Panc1 (cell line): ENCODE measurements around the gene SPARCL1. TPM values are rescaled to one million over a fixed set of nuclear protein-coding genes. Genes with fewer than 3 reads are reported as not detected.

ENCODE experiments used
- ATAC-seq: fragments of 200-7000 bp; cut with Tn5 transposase; 2 replicates; pipeline ENCODE4 v1.9.1; 2020; ENCODE audit warnings: mild to moderate bottlenecking, moderate library complexity
- BruUV-seq: library from RNA; stranded (reverse); fragments of 400-500 nt; replicated peaks from 2 replicates; lab custom pipeline; 2021; lab: Mats Ljungman, UMichigan
- CTCF ChIA-PET: fragments of 300-600 bp; sonication (Branson Sonifier 250); formaldehyde crosslinking; loops from one replicate; lab custom pipeline; 2022; ENCODE audit warnings: antibody characterized with exemption; lab: Charles Lee
- POLR2A ChIA-PET: fragments of 300-600 bp; sonication (Branson Sonifier 250); formaldehyde crosslinking; loops from one replicate; lab custom pipeline; 2022; ENCODE audit warnings: antibody characterized with exemption; lab: Charles Lee
- DNase-seq: peaks from one replicate; pipeline ENCODE4 v3.0.0-alpha.2; 2010; ENCODE audit warnings: low read depth, low spot score
- H3K27ac ChIP-seq: 2 replicates; pipeline ENCODE4 v1.5.1; 2011; ENCODE audit warnings: mild to moderate bottlenecking, low read length, inconsistent platforms
- H3K27me3 ChIP-seq: fragments of 200-500 bp; sonication (Bioruptor generic); 2 replicates; pipeline ENCODE4 v1.6.0; 2014; ENCODE audit warnings: low read length, inconsistent platforms; ENCODE audit not compliant: control insufficient read depth, insufficient read depth
- H3K36me3 ChIP-seq: fragments of 200-500 bp; sonication (Bioruptor generic); 2 replicates; pipeline ENCODE4 v1.5.1; 2014; ENCODE audit warnings: inconsistent platforms, mild to moderate bottlenecking, low read length, moderate library complexity; ENCODE audit not compliant: control insufficient read depth, insufficient read depth
- H3K4me1 ChIP-seq: 2 replicates; pipeline ENCODE4 v1.5.1; 2011; ENCODE audit warnings: inconsistent platforms, mild to moderate bottlenecking, low read length, moderate library complexity; ENCODE audit not compliant: control insufficient read depth, insufficient read depth
- H3K4me3 ChIP-seq, 2 experiments: 2 replicates each; pipeline ENCODE4 v1.5.1; 2011 to 2012; ENCODE audit warnings: low read depth in 2 of 2, low read length in 2 of 2, mild to moderate bottlenecking in 2 of 2, inconsistent platforms in 1 of 2, moderate library complexity in 1 of 2
- H3K9me3 ChIP-seq: fragments of 200-500 bp; sonication (Bioruptor generic); 2 replicates; pipeline ENCODE4 v1.5.1; 2014; ENCODE audit warnings: low read depth, mild to moderate bottlenecking, inconsistent platforms, low read length, moderate library complexity; ENCODE audit not compliant: control insufficient read depth, insufficient read depth
- POLR2AphosphoS5 ChIP-seq: IDR thresholded peaks from 2 replicates; pipeline ENCODE4 v1.6.1; 2012; ENCODE audit warnings: mild to moderate bottlenecking, low read depth, low read length, moderate library complexity
- REST ChIP-seq, 2 experiments: IDR thresholded peaks; 2 replicates each; pipeline ENCODE4 v1.6.1; 2011 to 2012; ENCODE audit warnings: low read depth in 2 of 2, control low read depth in 1 of 2, low read length in 1 of 2, mild to moderate bottlenecking in 1 of 2, moderate library complexity in 1 of 2; ENCODE audit not compliant: insufficient read depth in 1 of 2
- SIN3A ChIP-seq: IDR thresholded peaks from 2 replicates; pipeline ENCODE4 v1.6.1; 2012; ENCODE audit warnings: low read depth, mild to moderate bottlenecking, low read length, moderate library complexity, borderline replicate concordance; ENCODE audit not compliant: insufficient read depth
- TCF7L2 ChIP-seq: IDR thresholded peaks from 2 replicates; pipeline ENCODE4 v1.6.1; 2011; ENCODE audit warnings: mild to moderate bottlenecking, low read depth, low read length, inconsistent platforms
- in situ Hi-C: cut with HindIII; loops from 2 replicates; pipeline ENCODE4 v1.10.0; 2016; ENCODE audit warnings: low sequenced_read_pairs, low pct_unique_long_range_greater_than_20kb
- intact Hi-C: fragments of 100-400 bp; cut with micrococcal nuclease; formaldehyde crosslinking; loops from one replicate; pipeline ENCODE4 v1.10.0; 2022; ENCODE audit not compliant: unreplicated experiment
- total RNA-seq: library from RNA; stranded (reverse); gene quantifications from one replicate; pipeline ENCODE4 v1.2.1, GENCODE V29; 2021; ENCODE audit not compliant: unreplicated experiment
- TF ChIP-seq, protein P1 (sequence below): fragments of 450-650 bp; IDR thresholded peaks from 2 replicates; pipeline ENCODE4 v1.5.1; 2017; ENCODE audit warnings: mild to moderate bottlenecking

SPARCL1 gene
- total RNA-seq, 1 experiment from 2014 or later, result 0.57 TPM

DNA sequence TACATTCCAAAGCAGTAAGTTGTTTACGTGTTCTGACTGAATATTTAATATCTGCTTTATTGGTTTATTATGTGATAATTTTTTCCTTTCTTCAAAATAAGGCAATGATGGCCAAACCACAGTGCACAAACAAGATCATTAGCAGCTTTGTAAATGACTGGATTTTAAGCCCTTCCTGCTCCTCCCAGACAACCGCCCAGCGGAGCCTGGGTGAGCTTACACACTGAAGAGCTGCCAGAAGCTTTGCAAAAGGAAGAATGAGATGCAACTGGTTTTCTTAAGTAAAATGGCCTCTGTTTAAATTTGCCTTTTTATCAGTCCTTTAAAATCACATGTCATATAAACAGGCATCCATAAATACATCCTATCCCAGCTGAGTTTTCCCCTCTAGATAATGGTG lies 52.2 kb downstream of the SPARCL1 start:
- intact Hi-C loops, result no loop called here
- POLR2A ChIA-PET, result no interaction called here

DNA sequence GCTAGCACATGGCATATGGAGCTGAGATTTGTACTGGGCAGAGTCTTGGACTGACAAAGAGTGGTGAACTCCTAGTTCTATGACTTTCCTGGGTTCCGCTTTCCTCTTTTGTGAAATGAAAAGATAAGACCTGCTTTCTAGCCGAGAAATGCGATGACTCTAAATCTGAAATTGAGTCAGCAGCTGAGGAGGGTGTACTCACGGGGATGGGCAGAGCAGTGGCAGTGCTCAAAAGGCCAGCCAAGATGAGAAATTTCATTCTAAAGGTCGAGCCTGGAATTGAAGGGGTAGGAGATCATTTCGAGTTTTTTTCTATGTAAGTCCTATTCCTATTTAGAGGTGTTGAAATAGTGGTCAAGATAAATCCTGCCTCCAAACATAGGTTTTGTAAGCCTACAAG lies 59.8 kb downstream of the SPARCL1 start:
- in situ Hi-C loops, result no loop called here
- CTCF ChIA-PET, result no interaction called here
- BruUV-seq, result no TSS peak

More for the DNA sequence above, 52.2 kb downstream of the SPARCL1 start:
- CTCF ChIA-PET, result interaction anchor here (0.8 kb wide), 1 partner anchor 9 kb away, joined by 3 read pairs; no protein-coding TSS in a partner anchor
- Histone ChIP-seq H3K9me3 (no peaks in the 10 kb centered on the region), H3K27ac (no peak overlapping the region), H3K36me3 (no peaks in the 10 kb centered on the region), H3K4me1 (no peaks in the 10 kb centered on the region), H3K4me3 (no peak overlapping the region), H3K27me3 (no peaks in the 10 kb centered on the region)
- in situ Hi-C loops, result no loop called here
- ATAC-seq (no peak), DNase-seq (no peak)
- TF ChIP-seq POLR2AphosphoS5, result no peak
- TF ChIP-seq SIN3A, result no peak
- TF ChIP-seq, protein P1, sequence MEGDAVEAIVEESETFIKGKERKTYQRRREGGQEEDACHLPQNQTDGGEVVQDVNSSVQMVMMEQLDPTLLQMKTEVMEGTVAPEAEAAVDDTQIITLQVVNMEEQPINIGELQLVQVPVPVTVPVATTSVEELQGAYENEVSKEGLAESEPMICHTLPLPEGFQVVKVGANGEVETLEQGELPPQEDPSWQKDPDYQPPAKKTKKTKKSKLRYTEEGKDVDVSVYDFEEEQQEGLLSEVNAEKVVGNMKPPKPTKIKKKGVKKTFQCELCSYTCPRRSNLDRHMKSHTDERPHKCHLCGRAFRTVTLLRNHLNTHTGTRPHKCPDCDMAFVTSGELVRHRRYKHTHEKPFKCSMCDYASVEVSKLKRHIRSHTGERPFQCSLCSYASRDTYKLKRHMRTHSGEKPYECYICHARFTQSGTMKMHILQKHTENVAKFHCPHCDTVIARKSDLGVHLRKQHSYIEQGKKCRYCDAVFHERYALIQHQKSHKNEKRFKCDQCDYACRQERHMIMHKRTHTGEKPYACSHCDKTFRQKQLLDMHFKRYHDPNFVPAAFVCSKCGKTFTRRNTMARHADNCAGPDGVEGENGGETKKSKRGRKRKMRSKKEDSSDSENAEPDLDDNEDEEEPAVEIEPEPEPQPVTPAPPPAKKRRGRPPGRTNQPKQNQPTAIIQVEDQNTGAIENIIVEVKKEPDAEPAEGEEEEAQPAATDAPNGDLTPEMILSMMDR, result no peak
- TF ChIP-seq REST (IDR thresholded peaks at IDR 0.05; ENCODE audit: insufficient read depth in 1 of 2, low read depth in 2 of 2, low read length in 1 of 2), result no peak
- TF ChIP-seq TCF7L2, result no peak
- no TSS peak for BruUV-seq

GRCh38 chr4:87465739-87466366 lies 63.3 kb downstream of the SPARCL1 start:
- ChIA-PET POLR2A (no interaction called here), CTCF (interaction anchor here (0.7 kb wide), 2 partner anchors 8 to 90 kb away, joined by 3 read pairs; no protein-coding TSS in a partner anchor)
- no peaks in the 10 kb centered on the region for H3K9me3 ChIP-seq
- H3K27me3 ChIP-seq, result no peaks in the 10 kb centered on the region
- no peak for DNase-seq
- TF ChIP-seq, protein P1, result peak; percentile 56; the same call in 1 of the 2 replicates
- TF ChIP-seq POLR2AphosphoS5, result no peak
- ATAC-seq, result peak; percentile 75; the same call in 1 of the 2 replicates
- intact Hi-C loops, result loop anchor here (2.0 to 5.0 kb wide), 2 partner anchors 89 to 195 kb away; no protein-coding TSS in a partner anchor
- no peaks in the 10 kb centered on the region for H3K36me3 ChIP-seq
- H3K4me1 ChIP-seq, result no peaks in the 10 kb centered on the region
- BruUV-seq, result no TSS peak
- no peak overlapping the region for H3K4me3 ChIP-seq
- in situ Hi-C loops, result no loop called here
- H3K27ac ChIP-seq, result no peak overlapping the region

More for the DNA sequence above, 59.8 kb downstream of the SPARCL1 start:
- no peak overlapping the region for H3K27ac ChIP-seq
- H3K27me3 ChIP-seq, result no peaks in the 10 kb centered on the region
- ATAC-seq (no peak), DNase-seq (no peak)
- intact Hi-C loops, result loop anchor here (5.0 kb wide), 1 partner anchor 92 kb away; no protein-coding TSS in a partner anchor
- no peaks in the 10 kb centered on the region for H3K36me3 ChIP-seq
- no peak overlapping the region for H3K4me3 ChIP-seq
- no peaks in the 10 kb centered on the region for H3K9me3 ChIP-seq
- no peaks in the 10 kb centered on the region for H3K4me1 ChIP-seq
- POLR2A ChIA-PET, result interaction anchor here (0.7 kb wide), 1 partner anchor 79 kb away, joined by 5 read pairs; no protein-coding TSS in a partner anchor
- no peak for TF ChIP-seq TCF7L2
